22Rv1 (cell line): Measurements from ENCODE around the gene OR2A25.

ENCODE experiments used
- H3K27ac ChIP-seq: fragments of 450-650 bp; 2 replicates; pipeline ENCODE4 v1.5.1; 2017
- CTCF ChIP-seq: fragments of 450-650 bp; IDR thresholded peaks from 2 replicates; pipeline ENCODE4 v1.5.1; 2017; ENCODE audit warnings: mild to moderate bottlenecking
- ZFX ChIP-seq: fragments of 450-650 bp; IDR thresholded peaks from 2 replicates; pipeline ENCODE4 v1.6.1; 2017; ENCODE audit warnings: antibody characterized with exemption, borderline replicate concordance

Gene OR2A25, protein sequence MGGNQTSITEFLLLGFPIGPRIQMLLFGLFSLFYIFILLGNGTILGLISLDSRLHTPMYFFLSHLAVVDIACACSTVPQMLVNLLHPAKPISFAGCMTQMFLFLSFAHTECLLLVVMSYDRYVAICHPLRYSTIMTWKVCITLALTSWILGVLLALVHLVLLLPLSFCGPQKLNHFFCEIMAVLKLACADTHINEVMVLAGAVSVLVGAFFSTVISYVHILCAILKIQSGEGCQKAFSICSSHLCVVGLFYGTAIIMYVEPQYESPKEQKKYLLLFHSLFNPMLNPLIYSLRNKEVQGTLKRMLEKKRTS

DNA sequence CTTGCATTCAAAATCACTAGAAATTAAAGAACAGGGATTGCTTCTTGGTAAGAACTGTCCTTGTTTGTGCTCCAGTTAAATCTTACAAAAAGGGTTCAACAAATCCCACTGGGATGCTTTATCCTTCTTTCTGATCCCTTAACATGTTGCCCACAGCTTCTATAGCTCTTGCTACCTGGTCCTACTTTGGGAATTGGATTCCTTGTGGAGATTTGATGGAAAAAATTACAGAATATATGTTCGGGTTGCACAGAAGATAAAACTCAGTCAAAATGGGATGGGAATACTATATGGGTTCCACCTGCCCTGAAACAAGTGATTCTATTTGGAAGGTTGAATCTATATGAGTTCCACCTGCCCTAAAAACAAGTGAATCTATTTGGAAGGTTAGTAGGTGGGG lies at the start of gene OR2A25:
OR2A25 (plus strand) TSS at position 301 of the 400 bp plus-strand sequence. CDS start 4,409 bp downstream, outside the sequence.
- TF ChIP-seq ZFX: no peak
- no peak for TF ChIP-seq CTCF

DNA sequence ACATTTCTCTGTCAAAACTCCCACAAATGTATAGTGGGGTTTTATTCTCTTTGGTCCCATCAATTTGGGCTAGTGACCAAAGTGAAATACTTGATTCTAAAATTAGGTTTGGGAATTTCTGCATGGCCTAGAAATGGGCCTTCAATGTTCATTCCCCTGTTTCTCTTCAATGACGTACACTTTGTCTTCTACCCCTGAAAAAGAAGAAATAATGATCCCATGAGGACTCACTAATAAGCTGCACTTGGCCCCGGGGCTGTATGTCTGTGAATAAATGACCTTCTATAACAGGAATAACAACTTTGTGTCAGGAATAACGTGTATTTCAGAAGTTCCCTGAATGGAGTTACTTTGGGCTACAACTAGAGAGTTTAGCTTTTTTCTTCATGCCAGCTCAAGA lies 49.3 kb upstream of the OR2A25 start:
- H3K27ac ChIP-seq: no peak overlapping the region

More for the DNA sequence above, at the start of gene OR2A25:
- no peak within 1 kb of the TSS for H3K27ac ChIP-seq

GRCh38 chr7:144022169-144022568 lies 47.4 kb upstream of the OR2A25 start:
- no peak overlapping the region for H3K27ac ChIP-seq
- no peak for TF ChIP-seq CTCF

More for the DNA sequence above, 49.3 kb upstream of the OR2A25 start:
- TF ChIP-seq ZFX (no peak), CTCF (no peak)

DNA sequence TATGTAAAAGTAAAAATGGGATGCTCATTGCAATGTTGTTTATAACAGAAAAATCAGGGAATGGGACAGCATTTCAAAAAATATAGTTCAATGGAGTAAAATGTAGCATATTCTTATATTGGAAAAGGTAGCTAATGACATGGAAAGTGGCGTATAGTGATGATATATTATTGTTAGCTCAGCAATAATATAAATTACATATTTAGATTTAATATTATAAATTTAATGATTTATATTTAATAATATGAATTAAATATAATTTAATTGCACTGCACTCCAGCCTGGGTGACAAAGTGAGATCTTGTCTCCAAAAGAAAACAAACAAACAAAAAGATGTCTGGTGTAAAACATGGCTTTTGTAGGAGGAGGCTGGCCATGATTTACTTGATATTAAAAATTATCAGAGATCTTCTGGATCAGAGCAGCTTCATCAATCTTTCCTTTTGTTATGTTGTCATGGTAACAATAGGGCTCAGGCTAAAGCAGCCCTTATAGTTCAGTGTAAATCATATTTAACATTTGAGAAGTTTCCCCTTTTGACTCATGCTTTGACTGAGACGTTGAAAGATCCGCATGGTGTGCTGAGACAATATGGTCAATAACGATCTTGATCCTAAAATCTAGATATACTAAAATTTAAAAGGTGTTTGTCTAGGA lies 46.3 kb upstream of the OR2A25 start:
- no peak overlapping the region for H3K27ac ChIP-seq
- TF ChIP-seq ZFX (no peak), CTCF (no peak)

DNA sequence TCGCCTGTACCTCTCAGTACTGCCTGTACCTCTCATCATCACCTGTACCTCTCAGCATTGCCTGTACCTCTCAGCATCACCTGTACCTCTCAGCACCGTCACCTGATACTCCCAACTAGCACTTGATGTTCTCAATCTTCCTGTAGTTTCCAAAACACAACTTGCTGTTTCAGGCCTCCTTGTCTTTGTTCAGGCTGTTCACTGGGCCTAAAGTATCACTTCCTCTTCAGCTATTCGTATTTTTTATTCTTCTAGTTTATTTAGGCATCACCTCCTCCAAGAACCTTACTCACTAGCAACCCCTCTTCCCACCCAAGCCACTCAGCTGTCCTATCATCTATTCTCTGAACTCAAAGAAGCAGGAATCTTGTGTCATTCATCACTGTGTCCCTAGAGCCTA lies 45.4 kb upstream of the OR2A25 start:
- TF ChIP-seq CTCF (no peak), ZFX (no peak)

GRCh38 chr7:144026203-144026883 lies 43.3 kb upstream of the OR2A25 start:
- TF ChIP-seq ZFX: no peak
- TF ChIP-seq CTCF: no peak
- H3K27ac ChIP-seq: no peak overlapping the region

More for the DNA sequence above, 45.4 kb upstream of the OR2A25 start:
- H3K27ac ChIP-seq: no peak overlapping the region

- no peak overlapping the region for H3K27ac ChIP-seq
- TF ChIP-seq CTCF: peak; percentile 74
- no peak for TF ChIP-seq ZFX
These were observed 42.5 kb upstream of the OR2A25 start for GRCh38 chr7:144027070-144027469.
